Keratinocyte (primary cell): ENCODE results near the gene GRIK2. TPM values are rescaled to one million over a fixed set of nuclear protein-coding genes. Genes with fewer than 3 reads are reported as not detected.

Experiments
- DNase-seq: peaks from one replicate; pipeline ENCODE4 v3.0.0-alpha.2; 2011; ENCODE audit warnings: low read depth, missing footprints, low spot score
- FAIRE-seq: peaks from 2 replicates; lab custom pipeline; 2011; peaks lifted over from hg19 to GRCh38; lab: Jason Lieb, UNC
- H2AFZ ChIP-seq: 2 replicates; pipeline ENCODE4 v1.6.0; 2012; ENCODE audit warnings: low read length, control low read depth, inconsistent platforms; ENCODE audit not compliant: control insufficient read depth
- H3K27ac ChIP-seq: 2 replicates; pipeline ENCODE4 v1.5.1; 2011; ENCODE audit warnings: low read length; ENCODE audit not compliant: control insufficient read depth, insufficient read depth
- H3K27me3 ChIP-seq: 3 replicates; pipeline ENCODE4 v1.6.0; 2011; ENCODE audit warnings: low read length; ENCODE audit not compliant: control insufficient read depth, insufficient read depth; ENCODE audit errors: extremely low read depth
- H3K36me3 ChIP-seq, 2 experiments: 2 replicates in 1 of 2; 3 replicates in 1 of 2; pipeline ENCODE4 v1.5.1; 2011; ENCODE audit warnings: low read length in 2 of 2, mild to moderate bottlenecking in 1 of 2; ENCODE audit not compliant: control insufficient read depth in 2 of 2, insufficient read depth in 2 of 2; ENCODE audit errors: extremely low read depth in 1 of 2
- H3K4me1 ChIP-seq: 3 replicates; pipeline ENCODE4 v1.5.1; 2011; ENCODE audit warnings: low read length; ENCODE audit not compliant: control insufficient read depth, insufficient read depth; ENCODE audit errors: extremely low read depth
- H3K4me2 ChIP-seq: 3 replicates; pipeline ENCODE4 v1.6.0; 2011; ENCODE audit warnings: low read depth, low read length; ENCODE audit not compliant: control insufficient read depth, insufficient read depth; ENCODE audit errors: extremely low read depth
- H3K4me3 ChIP-seq, 3 experiments: fragments of 200-600 bp in 1 of 3; sonication (generic) in 1 of 3; 2 replicates in 2 of 3; 3 replicates in 1 of 3; pipeline ENCODE4 v1.5.1; 2011 to 2016; ENCODE audit warnings: low read length in 3 of 3, mild to moderate bottlenecking in 3 of 3, control low read depth in 2 of 3, inconsistent platforms in 1 of 3, low read depth in 1 of 3, mixed read lengths in 1 of 3, mixed run types in 1 of 3, moderate library complexity in 1 of 3; ENCODE audit not compliant: control insufficient read depth in 2 of 3, insufficient read depth in 2 of 3; ENCODE audit errors: extremely low read depth in 1 of 3
- H3K79me2 ChIP-seq: 2 replicates; pipeline ENCODE4 v1.6.0; 2012; ENCODE audit warnings: low read length; ENCODE audit not compliant: control insufficient read depth, insufficient read depth
- H3K9ac ChIP-seq: 3 replicates; pipeline ENCODE4 v1.6.0; 2011; ENCODE audit warnings: low read length; ENCODE audit not compliant: control insufficient read depth, insufficient read depth; ENCODE audit errors: extremely low read depth
- H3K9me1 ChIP-seq: 3 replicates; pipeline ENCODE4 v1.6.0; 2011; ENCODE audit warnings: low read length; ENCODE audit not compliant: control insufficient read depth, insufficient read depth; ENCODE audit errors: extremely low read depth
- H3K9me3 ChIP-seq: 2 replicates; pipeline ENCODE4 v1.5.1; 2012; ENCODE audit warnings: low read depth, low read length; ENCODE audit not compliant: control insufficient read depth
- H4K20me1 ChIP-seq: 3 replicates; pipeline ENCODE4 v1.6.0; 2011; ENCODE audit warnings: low read length; ENCODE audit not compliant: control insufficient read depth, insufficient read depth; ENCODE audit errors: extremely low read depth
- EZH2 ChIP-seq: IDR thresholded peaks from one replicate; pipeline ENCODE4 v1.6.1; 2012; ENCODE audit warnings: inconsistent platforms, mild to moderate bottlenecking, low read length, moderate library complexity
- dilution Hi-C: fragments of 300-500 bp; cut with MboI; formaldehyde crosslinking; loops from one replicate; pipeline ENCODE4 v1.7.0; 2020; ENCODE audit warnings: low sequenced_read_pairs; ENCODE audit not compliant: extremely low pct_ligation_motif_present
- polyA plus RNA-seq, 5 experiments: library from polyadenylated mRNA; depleted of rRNA in 3 of 5; stranded (reverse) in 3 of 5; stranded (forward) in 1 of 5; unstranded in 1 of 5; fragments of >200 nt; gene quantifications; 1 replicate in 1 of 5; 2 replicates in 3 of 5; 3 replicates in 1 of 5; pipeline versions ENCODE4 v1.2.1 to v1.2.3, GENCODE V29; 2011 to 2012; ENCODE audit warnings: missing spikeins in 2 of 5, low read depth in 1 of 5, low replicate concordance in 1 of 5
- TF ChIP-seq, protein P1 (sequence below), 3 experiments: IDR thresholded peaks in 1 of 3; conservative IDR thresholded peaks in 1 of 3; optimal IDR thresholded peaks in 1 of 3; 2 replicates in 2 of 3; 3 replicates in 1 of 3; pipeline versions ENCODE3 to v1.5.1; 2011; ENCODE audit warnings: low read length in 3 of 3, mild to moderate bottlenecking in 3 of 3, moderate library complexity in 2 of 3, control low read depth in 1 of 3, inconsistent platforms in 1 of 3; ENCODE audit not compliant: insufficient read depth in 2 of 3; ENCODE audit errors: extremely low read depth in 1 of 3

The GRIK2 gene
- polyA plus RNA-seq, 1 donor (not counting 4 experiments of a cell fraction or from before 2014, with no cell fraction given) = 0.01 TPM

- H3K9me1 ChIP-seq = no peaks in the 10 kb centered on the region
- H2AFZ ChIP-seq = no peak overlapping the region
- no peak overlapping the region for H3K27ac ChIP-seq
- no peaks in the 10 kb centered on the region for H3K4me1 ChIP-seq
- no peaks in the 10 kb centered on the region for H3K9me3 ChIP-seq
- H3K9ac ChIP-seq = no peak overlapping the region
- TF ChIP-seq, protein P1, sequence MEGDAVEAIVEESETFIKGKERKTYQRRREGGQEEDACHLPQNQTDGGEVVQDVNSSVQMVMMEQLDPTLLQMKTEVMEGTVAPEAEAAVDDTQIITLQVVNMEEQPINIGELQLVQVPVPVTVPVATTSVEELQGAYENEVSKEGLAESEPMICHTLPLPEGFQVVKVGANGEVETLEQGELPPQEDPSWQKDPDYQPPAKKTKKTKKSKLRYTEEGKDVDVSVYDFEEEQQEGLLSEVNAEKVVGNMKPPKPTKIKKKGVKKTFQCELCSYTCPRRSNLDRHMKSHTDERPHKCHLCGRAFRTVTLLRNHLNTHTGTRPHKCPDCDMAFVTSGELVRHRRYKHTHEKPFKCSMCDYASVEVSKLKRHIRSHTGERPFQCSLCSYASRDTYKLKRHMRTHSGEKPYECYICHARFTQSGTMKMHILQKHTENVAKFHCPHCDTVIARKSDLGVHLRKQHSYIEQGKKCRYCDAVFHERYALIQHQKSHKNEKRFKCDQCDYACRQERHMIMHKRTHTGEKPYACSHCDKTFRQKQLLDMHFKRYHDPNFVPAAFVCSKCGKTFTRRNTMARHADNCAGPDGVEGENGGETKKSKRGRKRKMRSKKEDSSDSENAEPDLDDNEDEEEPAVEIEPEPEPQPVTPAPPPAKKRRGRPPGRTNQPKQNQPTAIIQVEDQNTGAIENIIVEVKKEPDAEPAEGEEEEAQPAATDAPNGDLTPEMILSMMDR (optimal IDR thresholded peaks at IDR 0.05 in 1 of 3, IDR thresholded peaks at IDR 0.05 in 1 of 3, conservative IDR thresholded peaks at IDR 0.05 in 1 of 3; ENCODE audit: extremely low read depth in 1 of 3, insufficient read depth in 2 of 3, low read length in 3 of 3) = no peak
- TF ChIP-seq EZH2 = no peak
- no peaks in the 10 kb centered on the region for H3K79me2 ChIP-seq
- H3K27me3 ChIP-seq = no peaks in the 10 kb centered on the region
- FAIRE-seq = no peak
- H3K4me2 ChIP-seq = no peak overlapping the region
- no peak overlapping the region for H3K4me3 ChIP-seq
- H3K36me3 ChIP-seq = no peaks in the 10 kb centered on the region
- no peaks in the 10 kb centered on the region for H4K20me1 ChIP-seq
- no peak for DNase-seq
- dilution Hi-C loops = no loop called here
Observed at GRCh38 chr6:101740631-101741030, 347.1 kb downstream of the GRIK2 start.

DNA sequence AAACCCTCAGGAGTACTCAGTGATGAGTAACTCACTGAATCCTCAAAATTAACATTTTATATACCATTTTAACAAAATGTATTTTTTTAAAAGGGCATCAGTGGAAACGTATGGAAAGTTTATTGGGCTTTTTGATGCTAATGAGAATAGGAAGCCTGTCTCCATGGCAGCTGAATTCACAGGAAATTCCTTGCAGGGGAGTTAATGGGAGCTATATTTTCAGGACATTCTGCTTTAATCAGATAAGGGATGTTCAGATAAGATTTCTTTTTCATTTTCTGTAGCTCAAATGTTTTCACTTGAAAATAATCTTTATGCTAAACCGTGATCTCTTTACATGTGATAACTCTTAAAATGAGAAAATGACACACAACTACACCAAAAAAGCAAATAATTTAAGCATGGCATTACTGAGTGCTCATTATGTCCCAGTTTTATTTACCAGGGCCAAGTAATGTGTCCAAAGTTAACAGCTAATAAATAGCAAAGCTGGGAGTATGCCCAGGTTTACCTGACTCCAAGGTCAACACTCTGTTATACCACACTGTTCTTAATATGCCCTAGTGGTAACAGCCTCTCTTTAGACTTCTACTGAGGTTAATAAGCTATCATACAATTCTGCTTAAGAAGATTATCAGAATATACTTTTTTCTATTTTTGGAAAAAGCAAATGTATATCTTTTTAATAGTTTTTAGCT lies 348.1 kb downstream of the GRIK2 start:
- TF ChIP-seq, protein P1 (optimal IDR thresholded peaks at IDR 0.05 in 1 of 3, IDR thresholded peaks at IDR 0.05 in 1 of 3, conservative IDR thresholded peaks at IDR 0.05 in 1 of 3; ENCODE audit: extremely low read depth in 1 of 3, insufficient read depth in 2 of 3, low read length in 3 of 3) = no peak
- TF ChIP-seq EZH2 = no peak
- Histone ChIP-seq H3K79me2 (no peaks in the 10 kb centered on the region), H3K9me3 (no peaks in the 10 kb centered on the region), H3K4me3 (no peak overlapping the region), H3K27ac (no peak overlapping the region), H4K20me1 (no peaks in the 10 kb centered on the region), H3K4me2 (no peak overlapping the region), H3K9me1 (no peaks in the 10 kb centered on the region), H2AFZ (no peak overlapping the region), H3K4me1 (no peaks in the 10 kb centered on the region), H3K36me3 (no peaks in the 10 kb centered on the region), H3K9ac (no peak overlapping the region), H3K27me3 (no peaks in the 10 kb centered on the region)
- DNase-seq (no peak), FAIRE-seq (no peak)
- dilution Hi-C loops = no loop called here
